ENCODE measurements around the gene SH2B3.

The SH2B3 gene

DNA sequence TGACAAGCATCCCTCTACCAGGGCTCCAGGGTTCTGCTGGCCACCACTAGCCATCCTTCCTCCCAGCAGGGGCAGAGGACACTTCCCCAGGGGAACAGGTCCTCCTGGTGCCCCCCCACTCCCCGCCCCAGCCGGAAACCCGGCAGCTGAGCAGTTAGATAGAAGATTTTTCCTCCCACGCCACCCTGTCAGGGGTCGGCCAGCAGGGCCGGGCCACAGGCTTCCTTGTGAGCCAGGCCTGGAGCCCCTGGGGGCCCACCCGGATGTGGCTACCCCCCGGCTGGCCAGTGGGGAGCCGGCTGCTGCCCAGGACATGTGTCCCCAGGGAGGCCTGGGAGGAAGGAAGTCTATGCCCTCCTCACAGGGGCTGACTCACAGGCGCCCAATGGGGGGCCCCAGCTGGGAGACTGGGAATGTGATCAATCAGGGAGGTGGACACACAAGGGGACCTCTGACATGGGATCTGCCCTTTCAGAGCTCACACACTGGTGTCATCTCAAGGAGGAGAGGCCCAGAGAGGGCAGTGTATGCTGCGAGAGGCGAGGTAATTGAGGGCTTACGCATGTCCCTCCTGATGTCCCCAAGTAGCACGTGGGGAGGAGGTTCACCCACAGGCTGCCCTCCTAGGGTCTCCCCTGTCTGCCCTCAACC, 4.2 kb downstream of the SH2B3 start:
- DNase-seq, result no peak

- DNase-seq, result no peak
These were observed 4.9 kb downstream of the SH2B3 start for GRCh38 chr12:111410431-111411184.

DNA sequence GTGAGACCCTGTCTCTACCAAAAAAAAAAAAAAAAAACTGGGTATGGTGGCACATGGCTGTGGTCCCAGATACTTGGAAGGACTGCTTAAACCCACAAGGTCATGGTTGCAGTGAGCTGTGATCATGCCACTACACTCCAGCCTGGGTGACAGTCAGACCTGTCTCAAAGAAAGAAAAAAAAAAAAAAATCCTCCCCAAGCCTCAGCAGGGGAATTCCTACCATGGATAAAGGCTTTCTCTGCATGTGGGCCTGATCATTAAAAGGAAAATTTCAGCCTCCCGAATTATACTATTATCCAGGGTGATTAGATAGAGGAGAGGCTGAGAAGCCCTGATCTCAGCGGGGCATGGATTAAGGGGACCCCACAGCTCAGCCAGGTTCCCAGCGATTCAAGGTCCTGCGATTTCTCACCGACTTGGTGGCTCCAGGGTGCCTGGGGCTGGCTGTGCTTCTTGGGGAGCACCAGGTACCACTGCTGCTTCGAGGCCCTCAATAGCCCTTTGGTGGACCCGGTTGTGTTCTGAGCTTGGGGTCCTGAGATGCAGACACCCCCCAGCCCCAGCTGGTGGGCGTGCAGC, 5.6 kb downstream of the SH2B3 start:
- peak; percentile 60 for DNase-seq

GRCh38 chr12:111412007-111412829, 6.5 kb downstream of the SH2B3 start:
- peak; percentile 91 for DNase-seq

DNA sequence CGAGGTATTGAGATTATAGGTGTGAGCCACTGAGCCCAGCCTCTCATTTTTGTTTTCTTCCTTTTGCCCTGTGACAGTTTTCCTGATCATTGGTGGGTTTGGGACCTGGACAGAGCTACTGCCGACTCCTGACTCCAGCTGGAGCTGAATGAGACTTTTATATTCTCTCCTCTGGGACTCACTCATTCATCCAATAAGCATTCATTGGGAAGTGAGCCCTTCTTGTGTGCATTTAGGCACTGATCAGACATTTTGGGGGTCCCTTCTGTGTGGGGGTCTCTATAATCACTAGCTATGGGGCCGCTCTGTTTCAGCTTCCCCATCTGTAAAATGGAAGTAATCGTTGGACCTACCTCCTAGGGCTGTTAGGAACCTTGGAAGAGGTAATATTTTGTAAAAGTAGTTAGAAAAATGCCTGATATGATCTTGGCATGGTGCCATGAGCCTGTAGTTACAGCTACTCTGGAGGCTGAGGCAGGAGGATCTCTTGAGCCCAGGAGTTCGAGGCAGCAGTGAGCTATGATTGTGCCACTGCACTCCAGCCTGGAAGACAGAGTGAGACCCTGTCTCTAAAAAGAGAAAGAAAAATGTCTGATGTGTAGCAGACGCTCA, 7.2 kb downstream of the SH2B3 start:
- DNase-seq, result no peak

- no peak for DNase-seq
These were observed 7.8 kb downstream of the SH2B3 start for GRCh38 chr12:111413442-111414086.

DNA sequence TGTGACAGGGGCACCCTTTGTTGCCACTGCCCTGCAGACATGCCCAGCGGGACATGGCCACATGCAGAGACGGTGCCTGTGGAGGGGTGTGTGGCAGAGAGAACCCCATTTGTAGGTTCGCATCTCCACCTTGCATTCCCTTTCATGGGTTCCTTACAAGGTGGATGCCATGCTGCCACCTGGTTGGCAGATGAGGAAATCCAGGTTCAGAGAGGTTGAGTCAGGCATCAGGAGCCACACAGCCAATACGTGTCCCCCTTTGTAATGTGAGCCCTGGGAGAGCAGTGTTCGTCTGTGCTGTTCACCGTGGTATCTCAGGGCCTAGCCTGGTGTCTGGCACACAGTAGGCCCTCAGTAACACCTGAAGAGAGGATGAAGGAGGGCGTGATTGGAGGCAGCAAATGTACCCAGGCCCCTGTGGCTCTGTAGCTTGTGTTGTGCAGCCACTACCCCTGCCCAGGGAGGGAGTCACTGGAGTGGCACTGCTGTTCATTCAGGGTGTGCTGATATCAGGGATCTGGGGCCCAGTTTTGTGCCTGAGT, 9.1 kb downstream of the SH2B3 start:
- no peak for DNase-seq

DNA sequence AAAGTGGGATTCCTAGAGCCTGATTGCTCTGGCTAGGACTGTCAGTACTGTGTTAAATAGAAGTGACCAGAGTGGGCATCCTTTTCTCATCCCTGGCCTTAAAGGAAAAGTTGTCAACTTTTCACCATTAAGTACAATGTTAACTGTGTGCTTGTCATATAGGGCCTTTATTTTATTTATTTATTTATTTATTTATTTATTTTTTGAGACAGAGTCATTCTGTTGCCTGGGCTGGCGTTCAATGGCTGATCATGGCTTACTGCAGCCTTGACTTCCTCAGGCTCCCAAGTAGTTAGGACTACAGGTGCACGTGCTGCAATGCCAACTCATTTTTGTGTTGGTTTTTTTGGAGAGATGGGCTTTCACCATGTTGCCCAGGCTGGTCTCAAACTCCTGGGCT, 11.6 kb downstream of the SH2B3 start:
- DNase-seq, result no peak

GRCh38 chr12:111417784-111418593, 12.3 kb downstream of the SH2B3 start:
- DNase-seq, result no peak

DNA sequence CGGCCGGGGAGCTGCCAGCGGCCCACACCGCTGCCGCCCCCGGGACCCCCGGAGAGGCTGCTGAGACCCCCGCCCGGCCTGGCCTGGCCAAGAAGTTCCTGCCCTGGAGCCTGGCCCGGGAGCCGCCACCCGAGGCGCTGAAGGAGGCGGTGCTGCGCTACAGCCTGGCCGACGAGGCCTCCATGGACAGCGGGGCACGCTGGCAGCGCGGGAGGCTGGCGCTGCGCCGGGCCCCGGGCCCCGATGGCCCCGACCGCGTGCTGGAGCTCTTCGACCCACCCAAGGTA, 12.8 kb downstream of the SH2B3 start:
- no peak for DNase-seq

DNA sequence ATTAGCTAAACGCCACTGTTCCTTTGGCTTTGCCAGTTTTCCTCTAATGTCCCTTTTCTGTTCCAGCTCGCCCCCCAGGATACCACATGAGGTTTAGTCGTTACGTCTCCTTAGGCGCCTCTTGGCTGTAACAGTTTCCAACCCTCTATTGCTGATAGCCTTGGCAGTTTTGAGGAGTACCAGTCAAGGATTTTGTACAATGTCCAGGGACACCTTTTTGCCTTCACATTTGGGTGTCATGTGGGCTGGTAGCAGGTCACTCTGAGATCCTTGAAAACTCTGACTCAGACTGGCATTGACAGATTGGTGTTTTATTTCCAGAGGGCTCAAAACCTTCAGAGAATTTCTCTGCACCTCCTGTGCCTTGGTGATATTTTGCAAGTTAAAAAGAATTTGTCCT, 14.1 kb downstream of the SH2B3 start:
- no peak for DNase-seq

GRCh38 chr12:111420494-111420893, 14.8 kb downstream of the SH2B3 start:
- DNase-seq, result no peak

DNA sequence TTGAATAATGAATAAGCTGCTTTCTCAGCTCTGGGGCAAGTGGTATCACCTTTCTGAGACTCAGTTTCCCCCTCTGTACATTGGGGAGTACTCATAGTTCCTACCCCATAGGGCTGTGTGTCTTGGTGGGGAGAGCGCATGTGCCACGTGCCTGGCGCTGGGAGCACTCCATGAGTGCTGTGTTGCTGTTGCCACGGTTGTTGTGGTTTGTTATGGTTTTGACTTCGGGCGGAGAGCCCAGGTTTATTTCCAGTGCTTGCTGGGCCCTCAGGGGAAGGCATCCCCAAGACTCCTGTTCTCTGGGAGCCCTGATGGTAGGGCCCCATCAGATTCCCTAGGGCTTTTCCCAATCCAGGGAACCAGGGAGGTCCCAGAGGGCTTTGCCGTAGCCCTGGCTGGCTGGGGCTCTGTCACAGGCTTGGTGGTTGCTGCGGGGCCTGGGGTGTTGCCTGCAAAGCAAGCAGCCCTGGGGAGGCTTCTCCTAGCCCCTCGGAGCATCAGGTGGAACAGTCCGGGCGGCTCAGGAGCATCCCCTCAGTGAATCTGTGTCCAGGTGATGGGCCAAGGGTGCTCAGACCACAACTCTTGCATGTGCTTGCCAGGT, 18.6 kb downstream of the SH2B3 start:
- DNase-seq, result no peak

DNA sequence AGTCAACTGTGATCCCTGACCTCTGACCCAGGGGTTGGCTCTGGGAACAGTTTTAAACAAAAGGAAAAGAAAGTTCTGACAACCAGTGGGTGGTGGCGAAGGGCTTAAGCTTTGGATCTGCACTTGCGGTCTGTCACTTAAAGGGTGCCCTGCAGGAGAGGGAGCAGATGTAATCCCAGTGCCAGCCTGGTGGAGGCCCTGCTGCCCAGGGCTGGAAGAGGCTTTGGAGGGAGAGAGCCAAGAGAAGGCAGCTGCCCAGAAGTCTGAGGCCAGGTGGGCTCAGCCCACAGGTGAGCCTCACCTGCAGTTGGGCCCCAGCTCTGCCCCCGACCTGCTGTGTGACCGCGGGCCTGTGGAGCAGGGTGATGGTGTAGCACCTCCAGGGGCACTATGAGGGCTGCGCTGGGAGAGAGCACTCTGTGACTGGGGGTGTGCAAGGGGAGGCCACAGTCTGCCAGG, 19.1 kb downstream of the SH2B3 start:
- DNase-seq, result no peak

DNA sequence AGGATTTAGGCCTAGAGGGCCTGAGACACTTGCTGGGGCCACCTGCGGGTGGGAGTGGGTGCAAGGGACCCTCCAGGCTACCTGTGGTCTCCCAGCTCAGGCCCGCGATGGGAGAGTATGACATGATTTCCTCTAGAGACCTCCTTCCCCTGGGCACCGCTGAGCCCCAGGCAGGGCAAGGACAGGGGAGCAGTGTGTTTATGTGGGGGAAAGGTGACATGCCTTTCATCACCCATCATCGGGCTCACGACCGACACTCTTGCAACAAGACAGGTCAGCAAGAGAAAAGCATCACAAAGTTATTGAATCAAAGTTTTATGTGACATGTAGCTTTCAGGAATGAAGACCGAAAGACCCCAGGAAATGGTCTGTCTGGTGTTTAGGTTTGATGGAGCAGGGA, 19.9 kb downstream of the SH2B3 start:
- DNase-seq, result no peak

GRCh38 chr12:111426344-111427185, 20.8 kb downstream of the SH2B3 start:
- DNase-seq, result no peak

DNA sequence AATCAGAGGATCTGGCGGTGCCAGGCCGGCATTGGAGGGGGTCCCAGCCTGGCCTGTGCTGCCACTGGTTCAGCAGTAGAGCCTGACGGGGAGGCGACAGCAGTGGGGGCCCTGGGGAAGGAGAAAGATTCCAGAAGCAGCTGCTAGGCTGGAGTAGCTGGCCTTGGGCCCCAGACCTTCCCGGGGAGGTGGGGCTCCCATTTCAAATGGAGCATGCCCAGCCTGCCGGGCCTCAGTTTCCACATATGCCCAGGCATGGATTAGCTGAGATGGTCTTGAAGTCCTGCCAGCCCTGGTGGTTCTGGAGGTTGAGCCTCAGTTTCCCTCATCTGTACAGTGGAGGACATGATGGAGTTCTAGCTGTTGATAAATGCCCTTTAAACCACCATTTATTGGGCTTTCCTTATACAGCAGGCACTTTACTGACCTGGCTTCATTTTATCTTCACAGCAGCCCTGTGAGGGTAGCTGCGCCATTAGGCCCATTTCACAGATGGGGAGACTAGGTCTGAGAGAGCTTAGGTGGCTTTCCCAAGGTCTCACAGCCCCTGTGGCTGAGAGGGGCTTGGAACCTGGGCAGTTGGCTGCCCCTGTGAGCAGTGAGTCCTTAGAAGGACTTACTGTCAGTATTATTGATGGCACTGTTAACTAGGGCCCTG, 21.8 kb downstream of the SH2B3 start:
- DNase-seq, result no peak

GRCh38 chr12:111428081-111428727, 22.5 kb downstream of the SH2B3 start:
- no peak for DNase-seq

GRCh38 chr12:111428728-111429175, 23.0 kb downstream of the SH2B3 start:
- no peak for DNase-seq

All from NCI-H146 (cell line).